H1 (cell line): ENCODE results near the gene DRAXIN. TPM values are rescaled to one million over a fixed set of nuclear protein-coding genes. Genes with fewer than 3 reads are reported as not detected.
A peak's percentile ranks its signal among the peaks of the same experiment; 100 is the strongest.

Experiments
- ATF2 ChIP-seq: IDR thresholded peaks from 2 replicates; pipeline ENCODE4 v1.6.1; 2012; ENCODE audit warnings: low read length, inconsistent platforms
- BRCA1 ChIP-seq: IDR thresholded peaks from 2 replicates; pipeline ENCODE4 v1.6.1; 2012; ENCODE audit warnings: low read depth, low read length, improper control_type of control experiment
- CBX8 ChIP-seq: fragments of 300-800, 300-1000 bp; sonication (generic); IDR thresholded peaks from 2 replicates; pipeline ENCODE4 v1.7.1; 2016; ENCODE audit warnings: low read depth, low read length, borderline replicate concordance
- CHD2 ChIP-seq: IDR thresholded peaks from 2 replicates; pipeline ENCODE4 v1.6.1; 2012; ENCODE audit warnings: low read length, improper control_type of control experiment
- CTCF ChIP-seq, 3 experiments: IDR thresholded peaks; 1 replicate in 2 of 3; 2 replicates in 1 of 3; pipeline versions ENCODE4 v1.5.1 to v1.6.1; 2011; ENCODE audit warnings: low read length in 3 of 3, mild to moderate bottlenecking in 3 of 3, inconsistent platforms in 2 of 3, low read depth in 1 of 3, moderate library complexity in 1 of 3; ENCODE audit not compliant: insufficient read depth in 1 of 3; ENCODE audit errors: control extremely low read depth in 1 of 3
- EP300 ChIP-seq, 2 experiments: IDR thresholded peaks; 1 replicate in 1 of 2; 2 replicates in 1 of 2; pipeline ENCODE4 v1.6.1; 2011 to 2012; ENCODE audit warnings: low read depth in 2 of 2, low read length in 2 of 2, mild to moderate bottlenecking in 2 of 2, borderline replicate concordance in 1 of 2, inconsistent platforms in 1 of 2, moderate library complexity in 1 of 2
- FOSL1 ChIP-seq: IDR thresholded peaks from 2 replicates; pipeline ENCODE4 v1.6.1; 2011; ENCODE audit warnings: mild to moderate bottlenecking, low read depth, low read length, moderate library complexity; ENCODE audit not compliant: insufficient read depth
- GABPA ChIP-seq: IDR thresholded peaks from 2 replicates; pipeline ENCODE4 v1.6.1; 2011; ENCODE audit warnings: mild to moderate bottlenecking, low read length, moderate library complexity, borderline replicate concordance; ENCODE audit not compliant: insufficient read depth
- HDAC2 ChIP-seq, 2 experiments: fragments of 300-600 bp in 1 of 2; sonication (generic) in 1 of 2; IDR thresholded peaks; 2 replicates each; pipeline ENCODE4 v1.6.1; 2011 to 2012; ENCODE audit warnings: low read depth in 2 of 2, low read length in 2 of 2, mild to moderate bottlenecking in 2 of 2, moderate library complexity in 2 of 2, borderline replicate concordance in 1 of 2, inconsistent platforms in 1 of 2
- HDAC6 ChIP-seq: IDR thresholded peaks from one replicate; pipeline ENCODE4 v1.7.1; 2012; ENCODE audit warnings: low read depth, mild to moderate bottlenecking, inconsistent platforms, low read length, moderate library complexity
- NANOG ChIP-seq: IDR thresholded peaks from 2 replicates; pipeline ENCODE4 v1.6.1; 2011; ENCODE audit warnings: low read length, low read depth, mild to moderate bottlenecking, inconsistent platforms; ENCODE audit not compliant: insufficient read depth, poor library complexity, severe bottlenecking
- NRF1 ChIP-seq: IDR thresholded peaks from 2 replicates; pipeline ENCODE4 v1.6.1; 2011; ENCODE audit warnings: mild to moderate bottlenecking, low read depth, low read length, improper control_type of control experiment
- POLR2AphosphoS5 ChIP-seq: IDR thresholded peaks from 2 replicates; pipeline ENCODE4 v1.6.1; 2011; ENCODE audit warnings: low read depth, low read length
- SIX5 ChIP-seq: IDR thresholded peaks from 2 replicates; pipeline ENCODE4 v1.6.1; 2011; ENCODE audit warnings: mild to moderate bottlenecking, low read depth, low read length
- SP2 ChIP-seq: IDR thresholded peaks from 2 replicates; pipeline ENCODE4 v1.6.1; 2012; ENCODE audit warnings: mild to moderate bottlenecking, low read length, inconsistent platforms
- SP4 ChIP-seq: IDR thresholded peaks from 2 replicates; pipeline ENCODE4 v1.6.1; 2012; ENCODE audit warnings: low read length, inconsistent platforms
- TAF1 ChIP-seq: IDR thresholded peaks from 2 replicates; pipeline ENCODE4 v1.6.1; 2011; ENCODE audit warnings: mild to moderate bottlenecking, low read depth, low read length
- USF2 ChIP-seq: IDR thresholded peaks from 2 replicates; pipeline ENCODE4 v1.6.1; 2011; ENCODE audit warnings: low read length, improper control_type of control experiment
- ZNF274 ChIP-seq: IDR thresholded peaks from 2 replicates; pipeline ENCODE4 v1.7.0; 2012; ENCODE audit warnings: low read length, borderline replicate concordance; ENCODE audit errors: extremely low read depth
- polyA plus RNA-seq, 7 experiments: library from polyadenylated mRNA; depleted of rRNA in 3 of 7; stranded (reverse) in 5 of 7; unstranded in 2 of 7; fragments of >200 nt in 5 of 7; fragments of 200-250 nt in 2 of 7; gene quantifications; 1 replicate in 5 of 7; 2 replicates in 1 of 7; 4 replicates in 1 of 7; pipeline versions ENCODE4 v1.2.1 to v1.2.3, GENCODE V29; 2011 to 2013; ENCODE audit warnings: missing spikeins in 2 of 7, mixed read lengths in 2 of 7
- total RNA-seq: library from RNA; stranded (reverse); fragmentation: NEBNext Ultra II Directional; extraction: Animal tissue kit (Norgen Biotek cat#: 25700); gene quantifications from 2 replicates; pipeline ENCODE4 v1.2.1, GENCODE V29; 2021

Gene DRAXIN
- total and polyA plus RNA-seq, 2 of the 8 experiments (the other 6 are each of a cell fraction or from before 2014, with no cell fraction given): 4.6 to 17.6 TPM

GRCh38 chr1:11650331-11650991, 41.0 kb upstream of the DRAXIN start (continued):
- TF ChIP-seq BRCA1: no peak
- no peak for TF ChIP-seq USF2
- TF ChIP-seq ZNF274: no peak
- TF ChIP-seq CTCF (IDR thresholded peaks at IDR 0.05; ENCODE audit: control extremely low read depth in 1 of 3, insufficient read depth in 1 of 3, low read depth in 1 of 3, low read length in 3 of 3): peak in 2 of 3 experiments; percentile 41 to 45; a peak in 3 of 4 replicates
- no peak for TF ChIP-seq NANOG
- TF ChIP-seq ATF2: no peak
- no peak for TF ChIP-seq SIX5
- no peak for TF ChIP-seq CBX8
- no peak for TF ChIP-seq POLR2AphosphoS5
- TF ChIP-seq EP300 (IDR thresholded peaks at IDR 0.05; ENCODE audit: borderline replicate concordance in 1 of 2, low read depth in 2 of 2, low read length in 2 of 2): no peak
- TF ChIP-seq SP2: no peak
- no peak for TF ChIP-seq FOSL1
- TF ChIP-seq HDAC6: no peak
- no peak for TF ChIP-seq TAF1
- no peak for TF ChIP-seq GABPA
- TF ChIP-seq HDAC2 (IDR thresholded peaks at IDR 0.05; ENCODE audit: borderline replicate concordance in 1 of 2, low read depth in 2 of 2, low read length in 2 of 2): peak in 1 of 2 experiments; percentile 65; a peak in 1 of 4 replicates
- no peak for TF ChIP-seq SP4
- no peak for TF ChIP-seq CHD2
- no peak for TF ChIP-seq NRF1
